Measurements from ENCODE around the gene IQSEC1. TPM values are rescaled to one million over a fixed set of nuclear protein-coding genes. Genes with fewer than 3 reads are reported as not detected.
A peak's percentile ranks its signal among the peaks of the same experiment; 100 is the strongest.

IQSEC1 gene
- total RNA-seq, 2 donors from 2014 or later: 22.7 to 24.5 TPM

- H3K36me3 ChIP-seq (ENCODE audit: control insufficient read depth, insufficient read depth, low read length): no peaks in the 10 kb centered on the region
- H3K9me3 Mint-ChIP-seq: no peaks in the 10 kb centered on the region
- peaks cover 39% of the 10 kb centered on the region for H3K4me1 Mint-ChIP-seq
- H3K27ac Mint-ChIP-seq: no peak overlapping the region
- TF ChIP-seq CTCF (conservative IDR thresholded peaks at IDR 0.05): no peak
- no peaks in the 10 kb centered on the region for H3K36me3 Mint-ChIP-seq (ENCODE audit: low read depth)
- H3K27ac ChIP-seq (ENCODE audit: low read depth, low read length): no peak overlapping the region
- no peak for DNase-seq
- H3K9ac ChIP-seq (ENCODE audit: extremely low read depth, low read length, poor library complexity, severe bottlenecking): no peak overlapping the region
- H3K4me3 ChIP-seq (ENCODE audit: low read length): no peak overlapping the region
- H3K4me1 ChIP-seq (ENCODE audit: control insufficient read depth, insufficient read depth, low read length): peaks cover 22% of the 10 kb centered on the region
- H3K27me3 Mint-ChIP-seq (ENCODE audit: insufficient read depth): peaks cover 21% of the 10 kb centered on the region
- no peaks in the 10 kb centered on the region for H3K9me3 ChIP-seq (ENCODE audit: control insufficient read depth, low read length)
- 81 to 94% methylated on average over 2 to 4 of the region's 4 CpGs for WGBS, 2 experiments (ENCODE audit: insufficient coverage in 1 of 2, insufficient read length in 1 of 2)
- no peaks in the 10 kb centered on the region for H3K27me3 ChIP-seq (ENCODE audit: control insufficient read depth, insufficient read depth, low read length, poor library complexity, severe bottlenecking)
- H3K4me3 Mint-ChIP-seq: no peak overlapping the region
Measured at GRCh38 chr3:12979947-12980487, 93.2 kb downstream of the IQSEC1 start.

- H3K27ac ChIP-seq (ENCODE audit: low read depth, low read length): no peak overlapping the region
- Mint-ChIP-seq H3K4me3 (no peak overlapping the region), H3K4me1 (peaks cover 37% of the 10 kb centered on the region), H3K9me3 (no peaks in the 10 kb centered on the region), H3K27ac (no peak overlapping the region), H3K27me3 (ENCODE audit: insufficient read depth) (peaks cover 26% of the 10 kb centered on the region), H3K36me3 (ENCODE audit: low read depth) (no peaks in the 10 kb centered on the region)
- peak; percentile 71 for DNase-seq
- H3K9ac ChIP-seq (ENCODE audit: extremely low read depth, low read length, poor library complexity, severe bottlenecking): no peak overlapping the region
- H3K4me3 ChIP-seq (ENCODE audit: low read length): no peak overlapping the region
- H3K27me3 ChIP-seq (ENCODE audit: control insufficient read depth, insufficient read depth, low read length, poor library complexity, severe bottlenecking): no peaks in the 10 kb centered on the region
- peaks cover 22% of the 10 kb centered on the region for H3K4me1 ChIP-seq (ENCODE audit: control insufficient read depth, insufficient read depth, low read length)
- TF ChIP-seq CTCF (conservative IDR thresholded peaks at IDR 0.05): no peak
- no peaks in the 10 kb centered on the region for H3K9me3 ChIP-seq (ENCODE audit: control insufficient read depth, low read length)
- WGBS, 2 experiments (ENCODE audit: insufficient coverage in 1 of 2, insufficient read length in 1 of 2): 86 to 92% methylated on average over 20 of the region's 20 CpGs
- no peaks in the 10 kb centered on the region for H3K36me3 ChIP-seq (ENCODE audit: control insufficient read depth, insufficient read depth, low read length)
Measured at GRCh38 chr3:12979151-12979946, 93.9 kb downstream of the IQSEC1 start.

DNA sequence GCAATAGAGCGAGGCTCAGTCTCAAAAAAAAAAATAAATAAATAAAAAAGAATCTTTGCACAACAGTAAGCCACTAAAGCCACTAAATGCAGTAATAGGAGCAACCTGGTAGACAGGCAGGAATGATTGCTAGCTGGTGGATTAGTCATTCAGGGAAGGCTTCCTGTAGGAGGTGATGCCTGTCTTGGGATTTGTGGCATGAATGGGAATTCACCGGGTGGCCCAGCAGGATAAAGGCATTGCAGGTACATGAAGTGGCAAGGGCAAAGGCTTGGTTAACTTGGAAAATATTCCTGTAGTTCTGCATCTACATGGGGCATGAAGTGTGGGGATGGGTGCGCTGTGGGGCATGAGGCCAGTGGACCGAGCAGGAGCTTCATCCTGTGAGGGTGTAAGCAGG lies 94.5 kb downstream of the IQSEC1 start:
- Histone ChIP-seq H3K36me3 (ENCODE audit: control insufficient read depth, insufficient read depth, low read length) (no peaks in the 10 kb centered on the region), H3K9me3 (ENCODE audit: control insufficient read depth, low read length) (no peaks in the 10 kb centered on the region), H3K4me1 (ENCODE audit: control insufficient read depth, insufficient read depth, low read length) (peaks cover 19% of the 10 kb centered on the region), H3K27me3 (ENCODE audit: control insufficient read depth, insufficient read depth, low read length, poor library complexity, severe bottlenecking) (no peaks in the 10 kb centered on the region), H3K27ac (ENCODE audit: low read depth, low read length) (no peak overlapping the region), H3K9ac (ENCODE audit: extremely low read depth, low read length, poor library complexity, severe bottlenecking) (no peak overlapping the region), H3K4me3 (ENCODE audit: low read length) (no peak overlapping the region)
- Mint-ChIP-seq H3K27me3 (ENCODE audit: insufficient read depth) (peaks cover 28% of the 10 kb centered on the region), H3K4me1 (peaks cover 35% of the 10 kb centered on the region), H3K9me3 (no peaks in the 10 kb centered on the region), H3K36me3 (ENCODE audit: low read depth) (no peaks in the 10 kb centered on the region), H3K27ac (no peak overlapping the region), H3K4me3 (no peak overlapping the region)
- DNase-seq: peak; percentile 71
- no peak for TF ChIP-seq CTCF (conservative IDR thresholded peaks at IDR 0.05)
- WGBS, 2 experiments (ENCODE audit: insufficient coverage in 1 of 2, insufficient read length in 1 of 2): 50 to 53% methylated on average over 2 to 3 of the region's 4 CpGs
